Endometrial microvascular endothelial cells (primary cell): ENCODE measurements around the gene CDKN2AIP. TPM values are rescaled to one million over a fixed set of nuclear protein-coding genes. Genes with fewer than 3 reads are reported as not detected.
"Not testable (repeated sequence)": the region's sequence is repeated elsewhere in the genome, so short reads cannot be mapped to it uniquely, and the experiment has no call there.

Experiments
- in situ Hi-C: cut with HindIII; loops from 2 replicates; pipeline ENCODE4 v1.10.0; 2017; ENCODE audit warnings: low sequenced_read_pairs, low pct_unique_long_range_greater_than_20kb; ENCODE audit errors: inconsistent ontology term
- total RNA-seq: library from RNA; depleted of rRNA; stranded (reverse); fragments of >200 nt; gene quantifications from one replicate; pipeline ENCODE4 v1.2.3, GENCODE V29; 2015; ENCODE audit errors: inconsistent ontology term

CDKN2AIP gene
- total RNA-seq, 1 donor from 2014 or later: 25.3 TPM

GRCh38 chr4:183438458-183439113, 5.8 kb upstream of the CDKN2AIP start:
- in situ Hi-C loops: no loop called here

- in situ Hi-C loops: no loop called here
These were observed 3.2 kb upstream of the CDKN2AIP start for GRCh38 chr4:183441276-183441675.

- in situ Hi-C loops: no loop called here
These were observed 702 bp upstream of the CDKN2AIP start for GRCh38 chr4:183443655-183444213.

- in situ Hi-C loops: no loop called here
These were observed 627 bp downstream of the CDKN2AIP start for GRCh38 chr4:183445097-183445428.

GRCh38 chr4:183447646-183448045, 3.2 kb downstream of the CDKN2AIP start:
- in situ Hi-C loops: no loop called here

- in situ Hi-C loops: no loop called here
These were observed 4.0 kb downstream of the CDKN2AIP start for GRCh38 chr4:183448436-183448835.

GRCh38 chr4:183449193-183449882, 4.9 kb downstream of the CDKN2AIP start:
- in situ Hi-C loops: no loop called here

GRCh38 chr4:183450108-183450507, 5.7 kb downstream of the CDKN2AIP start:
- in situ Hi-C loops: no loop called here

GRCh38 chr4:183455431-183456195, 11.2 kb downstream of the CDKN2AIP start:
- in situ Hi-C loops: no loop called here

GRCh38 chr4:183458005-183458404, 13.6 kb downstream of the CDKN2AIP start:
- in situ Hi-C loops: no loop called here

- in situ Hi-C loops: not testable (repeated sequence)
These were observed 19.6 kb downstream of the CDKN2AIP start for GRCh38 chr4:183463903-183464619.

- in situ Hi-C loops: not testable (repeated sequence)
These were observed 21.4 kb downstream of the CDKN2AIP start for GRCh38 chr4:183465879-183466278.

- in situ Hi-C loops: no loop called here
These were observed 22.8 kb downstream of the CDKN2AIP start for GRCh38 chr4:183467246-183467645.

- in situ Hi-C loops: no loop called here
These were observed 24.0 kb downstream of the CDKN2AIP start for GRCh38 chr4:183468210-183469095.

- in situ Hi-C loops: no loop called here
These were observed 24.8 kb downstream of the CDKN2AIP start for GRCh38 chr4:183469285-183469684.

- in situ Hi-C loops: no loop called here
These were observed 25.5 kb downstream of the CDKN2AIP start for GRCh38 chr4:183469936-183470335.

GRCh38 chr4:183470821-183471220, 26.4 kb downstream of the CDKN2AIP start:
- in situ Hi-C loops: no loop called here
